ENCODE measurements around the gene DDX1.

DNA sequence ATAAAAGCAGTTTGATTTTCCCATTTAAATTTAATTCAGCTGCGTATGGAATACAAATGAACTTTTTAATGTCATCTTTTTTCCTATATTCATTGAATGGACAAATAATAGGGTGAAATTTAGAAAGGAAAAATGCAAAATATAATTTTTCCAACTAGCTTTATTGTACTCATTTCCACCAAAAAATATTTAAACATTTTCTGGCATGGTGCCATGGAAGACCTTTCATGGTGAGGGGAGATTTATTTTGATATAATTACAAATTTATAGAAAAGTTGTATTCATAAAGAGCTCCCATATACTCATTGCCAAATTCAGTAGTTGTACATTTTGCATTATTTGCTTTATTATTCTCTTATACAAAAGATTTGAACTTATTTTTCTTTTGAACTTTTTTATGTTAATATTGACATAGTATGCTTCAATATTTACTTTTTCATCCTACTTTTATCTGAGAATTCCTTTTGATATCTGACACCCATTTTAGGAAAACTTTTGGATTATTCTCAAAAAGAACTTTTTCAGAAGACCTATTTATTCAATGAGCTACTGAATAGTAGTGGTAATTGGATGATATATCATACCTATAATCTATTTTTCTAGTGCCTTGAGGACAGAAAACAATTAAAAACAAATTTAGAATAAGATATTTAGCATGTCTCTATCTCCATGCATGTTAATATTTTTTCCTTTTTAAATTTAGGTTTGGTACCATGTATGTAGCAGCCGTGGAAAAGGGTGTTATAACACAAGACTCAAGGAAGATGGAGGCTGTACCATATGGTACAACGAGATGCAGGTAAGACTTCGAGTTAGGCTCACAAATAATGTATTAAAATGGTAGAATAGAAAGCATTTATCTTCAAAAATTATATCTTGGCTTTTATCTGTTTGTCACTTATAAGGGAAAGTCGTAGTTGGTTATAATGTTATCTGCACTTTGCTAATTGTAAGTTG, 37.5 kb downstream of the DDX1 start:
- TF ChIP-seq POLR2A (IDR thresholded peaks at IDR 0.05; ENCODE audit: low read depth, low read length) (no peak), TAF1 (IDR thresholded peaks at IDR 0.05; ENCODE audit: low read depth, low read length) (no peak), POLR2AphosphoS5 (IDR thresholded peaks at IDR 0.05; ENCODE audit: low read depth, low read length) (no peak), PAX5 (IDR thresholded peaks at IDR 0.05; ENCODE audit: insufficient read depth, low read length, severe bottlenecking) (no peak), SPI1 (IDR thresholded peaks at IDR 0.05; ENCODE audit: low read depth, low read length) (no peak)
